CD14-positive monocyte (primary cell): ENCODE measurements around the gene SMPDL3A. TPM values are rescaled to one million over a fixed set of nuclear protein-coding genes. Genes with fewer than 3 reads are reported as not detected.

ENCODE experiments used
- DNase-seq, 3 donors: peaks; one replicate each; pipeline ENCODE4 v3.0.0-alpha.2; 2011 to 2022
- H2AFZ ChIP-seq: 2 replicates; pipeline ENCODE4 v1.6.0; 2012; ENCODE audit warnings: mild to moderate bottlenecking, low read depth, low read length, inconsistent platforms; ENCODE audit not compliant: insufficient read depth, poor library complexity, severe bottlenecking
- H3K27ac ChIP-seq, 2 donors: 1 replicate in 1 of 2; 2 replicates in 1 of 2; pipeline ENCODE4 v1.5.1; 2012 to 2013; ENCODE audit warnings: low read length in 2 of 2, control low read depth in 1 of 2, inconsistent platforms in 1 of 2, low read depth in 1 of 2, mild to moderate bottlenecking in 1 of 2
- H3K27me3 ChIP-seq, 2 donors: one replicate each; pipeline versions ENCODE4 v1.6.0 to v1.6.1; 2011 to 2013; ENCODE audit warnings: low read length in 2 of 2; ENCODE audit not compliant: control insufficient read depth in 2 of 2, insufficient read depth in 2 of 2
- H3K36me3 ChIP-seq, 2 donors: replicated peaks in 1 of 2; 1 replicate in 1 of 2; 2 replicates in 1 of 2; pipeline versions ENCODE4 v1.5.1 to v1.6.1; 2012 to 2013; ENCODE audit warnings: low read length in 2 of 2, control low read depth in 1 of 2, inconsistent platforms in 1 of 2, mild to moderate bottlenecking in 1 of 2; ENCODE audit not compliant: insufficient read depth in 2 of 2, control insufficient read depth in 1 of 2
- H3K4me1 ChIP-seq, 2 donors: 1 replicate in 1 of 2; 2 replicates in 1 of 2; pipeline versions ENCODE4 v1.5.1 to v1.6.1; 2012 to 2013; ENCODE audit warnings: low read length in 2 of 2, control low read depth in 1 of 2, inconsistent platforms in 1 of 2, mild to moderate bottlenecking in 1 of 2, moderate library complexity in 1 of 2; ENCODE audit not compliant: insufficient read depth in 2 of 2, control insufficient read depth in 1 of 2
- H3K4me2 ChIP-seq: replicated peaks from 2 replicates; pipeline ENCODE3; 2012; ENCODE audit warnings: low read length, moderate library complexity, mild to moderate bottlenecking; ENCODE audit not compliant: poor library complexity, severe bottlenecking; ENCODE audit errors: extremely low read depth
- H3K4me3 ChIP-seq, 3 experiments: fragments of 200-600 bp in 1 of 3; sonication (generic) in 1 of 3; replicated peaks in 1 of 3; 1 replicate in 2 of 3; 2 replicates in 1 of 3; pipeline ENCODE4 v1.5.1; 2011 to 2013; ENCODE audit warnings: low read length in 3 of 3, mild to moderate bottlenecking in 3 of 3, control low read depth in 2 of 3, low read depth in 2 of 3, inconsistent platforms in 1 of 3, moderate library complexity in 1 of 3
- H3K79me2 ChIP-seq: 2 replicates; pipeline ENCODE4 v1.6.0; 2012; ENCODE audit warnings: mild to moderate bottlenecking, control low read depth, inconsistent platforms, low read length, moderate library complexity; ENCODE audit not compliant: insufficient read depth
- H3K9ac ChIP-seq: 2 replicates; pipeline ENCODE4 v1.6.0; 2017; ENCODE audit warnings: low read length, mild to moderate bottlenecking; ENCODE audit not compliant: insufficient read depth, poor library complexity, severe bottlenecking
- H3K9me3 ChIP-seq, 2 donors: replicated peaks in 1 of 2; 1 replicate in 1 of 2; 2 replicates in 1 of 2; pipeline versions ENCODE4 v1.5.1 to v1.6.1; 2012 to 2013; ENCODE audit warnings: low read length in 2 of 2, control low read depth in 1 of 2; ENCODE audit not compliant: control insufficient read depth in 1 of 2, insufficient read depth in 1 of 2
- H4K20me1 ChIP-seq: 2 replicates; pipeline ENCODE4 v1.6.0; 2012; ENCODE audit warnings: mild to moderate bottlenecking, low read length, control low read depth, moderate library complexity; ENCODE audit not compliant: insufficient read depth
- H3K27ac Mint-ChIP-seq, 7 donors: one replicate each; pipeline ENCODE4 v1.8.0; 2020; ENCODE audit warnings: mild to moderate bottlenecking in 7 of 7, mixed read lengths in 7 of 7, moderate library complexity in 6 of 7, inconsistent platforms in 2 of 7
- H3K27me3 Mint-ChIP-seq, 3 donors: one replicate each; pipeline ENCODE4 v1.8.0; 2021 to 2022; ENCODE audit warnings: low read depth in 3 of 3, mild to moderate bottlenecking in 3 of 3, mixed read lengths in 3 of 3, moderate library complexity in 3 of 3, inconsistent platforms in 1 of 3
- H3K36me3 Mint-ChIP-seq, 2 donors: one replicate each; pipeline ENCODE4 v1.8.0; 2020; ENCODE audit warnings: mixed read lengths in 2 of 2, inconsistent platforms in 1 of 2, mild to moderate bottlenecking in 1 of 2
- H3K4me1 Mint-ChIP-seq: one replicate; pipeline ENCODE4 v1.8.0; 2020; ENCODE audit warnings: mild to moderate bottlenecking, mixed read lengths
- H3K4me3 Mint-ChIP-seq, 2 donors: one replicate each; pipeline ENCODE4 v1.8.0; 2020; ENCODE audit warnings: mild to moderate bottlenecking in 2 of 2, mixed read lengths in 2 of 2, moderate library complexity in 1 of 2
- H3K9me3 Mint-ChIP-seq, 7 donors: one replicate each; pipeline ENCODE4 v1.8.0; 2020 to 2022; ENCODE audit warnings: mixed read lengths in 7 of 7, mild to moderate bottlenecking in 6 of 7, moderate library complexity in 6 of 7, inconsistent platforms in 2 of 7
- CTCF ChIP-seq: fragments of 200-600 bp; IDR thresholded peaks from one replicate; pipeline ENCODE4 v1.8.0; 2022; ENCODE audit warnings: antibody characterized with exemption, mild to moderate bottlenecking
- WGBS: methylation state at CpG from one replicate; pipeline ENCODE4 v1.1.5; 2013; ENCODE audit warnings: missing lambda C conversion rate; ENCODE audit not compliant: insufficient coverage; 5-methylcytosine and 5-hydroxymethylcytosine counted together
- intact Hi-C, 2 donors: fragments of 100-400 bp; cut with micrococcal nuclease; formaldehyde crosslinking; loops; one replicate each; pipeline versions ENCODE4 v1.15.0 to v1.15.1; 2023
- polyA plus RNA-seq, 3 donors: library from polyadenylated mRNA; depleted of rRNA in 1 of 3; unstranded in 2 of 3; stranded (reverse) in 1 of 3; fragments of 300-500 nt in 2 of 3; fragments of >200 nt in 1 of 3; fragmentation: Illumina TruSeq in 2 of 3; gene quantifications; 1 replicate in 2 of 3; 2 replicates in 1 of 3; pipeline ENCODE4 v1.2.3, GENCODE V29; 2012 to 2021

The SMPDL3A gene
- polyA plus RNA-seq, 3 donors, result 21.3 to 30.1 (median 21.7) TPM

- H4K20me1 ChIP-seq, result peaks cover 14% of the 10 kb centered on the region
- H2AFZ ChIP-seq, result no peak overlapping the region
- intact Hi-C loops, result no loop called here
- Mint-ChIP-seq H3K27ac (no peak overlapping the region), H3K36me3 (peaks cover 65 to 90% of the 10 kb centered on the region in 2 donors), H3K27me3 (peaks cover 0 to 4% (median 3%) of the 10 kb centered on the region in 3 donors), H3K4me1 (no peaks in the 10 kb centered on the region), H3K9me3 (peaks cover 0 to 1% (median 0%) of the 10 kb centered on the region in 7 donors), H3K4me3 (no peak overlapping the region)
- no peak for DNase-seq
- no peaks in the 10 kb centered on the region for H3K79me2 ChIP-seq
- H3K9me3 ChIP-seq, result no peaks in the 10 kb centered on the region
- peaks cover 57 to 98% of the 10 kb centered on the region in 2 donors for H3K36me3 ChIP-seq
- no peak for TF ChIP-seq CTCF
- H3K4me3 ChIP-seq, result no peak overlapping the region
- no peak overlapping the region for H3K27ac ChIP-seq
- no peak overlapping the region for H3K9ac ChIP-seq
- WGBS, result 100% methylated on average over 2 of the region's 5 CpGs
- no peaks in the 10 kb centered on the region for H3K4me1 ChIP-seq
- H3K4me2 ChIP-seq, result no peak overlapping the region
- H3K27me3 ChIP-seq, result no peaks in the 10 kb centered on the region
Observed at GRCh38 chr6:122804962-122805485, 16.0 kb downstream of the SMPDL3A start.

- no peak for DNase-seq
- peaks cover 2% of the 10 kb centered on the region for H4K20me1 ChIP-seq
- no peaks in the 10 kb centered on the region for H3K4me1 Mint-ChIP-seq
- intact Hi-C loops, result no loop called here
- no peak overlapping the region for H3K9ac ChIP-seq
- H3K27me3 ChIP-seq, result no peaks in the 10 kb centered on the region
- no peak overlapping the region for H3K4me3 ChIP-seq
- H3K9me3 ChIP-seq, result no peaks in the 10 kb centered on the region
- H3K27me3 Mint-ChIP-seq, result peaks cover 0 to 4% (median 3%) of the 10 kb centered on the region in 3 donors
- H3K4me3 Mint-ChIP-seq, result no peak overlapping the region
- peaks cover 58 to 95% of the 10 kb centered on the region in 2 donors for H3K36me3 ChIP-seq
- no peak overlapping the region for H3K4me2 ChIP-seq
- no peak overlapping the region for H3K27ac Mint-ChIP-seq
- H3K27ac ChIP-seq, result no peak overlapping the region
- no peak overlapping the region for H2AFZ ChIP-seq
- peaks cover 0 to 1% (median 0%) of the 10 kb centered on the region in 7 donors for H3K9me3 Mint-ChIP-seq
- peaks cover 66 to 90% of the 10 kb centered on the region in 2 donors for H3K36me3 Mint-ChIP-seq
- no peaks in the 10 kb centered on the region for H3K4me1 ChIP-seq
- 100% methylated on average over 1 of the region's 2 CpGs for WGBS
- H3K79me2 ChIP-seq, result no peaks in the 10 kb centered on the region
- TF ChIP-seq CTCF, result no peak
Observed at GRCh38 chr6:122806291-122806690, 17.2 kb downstream of the SMPDL3A start.
